ENCODE data around the gene RGS16.

Gene RGS16

DNA sequence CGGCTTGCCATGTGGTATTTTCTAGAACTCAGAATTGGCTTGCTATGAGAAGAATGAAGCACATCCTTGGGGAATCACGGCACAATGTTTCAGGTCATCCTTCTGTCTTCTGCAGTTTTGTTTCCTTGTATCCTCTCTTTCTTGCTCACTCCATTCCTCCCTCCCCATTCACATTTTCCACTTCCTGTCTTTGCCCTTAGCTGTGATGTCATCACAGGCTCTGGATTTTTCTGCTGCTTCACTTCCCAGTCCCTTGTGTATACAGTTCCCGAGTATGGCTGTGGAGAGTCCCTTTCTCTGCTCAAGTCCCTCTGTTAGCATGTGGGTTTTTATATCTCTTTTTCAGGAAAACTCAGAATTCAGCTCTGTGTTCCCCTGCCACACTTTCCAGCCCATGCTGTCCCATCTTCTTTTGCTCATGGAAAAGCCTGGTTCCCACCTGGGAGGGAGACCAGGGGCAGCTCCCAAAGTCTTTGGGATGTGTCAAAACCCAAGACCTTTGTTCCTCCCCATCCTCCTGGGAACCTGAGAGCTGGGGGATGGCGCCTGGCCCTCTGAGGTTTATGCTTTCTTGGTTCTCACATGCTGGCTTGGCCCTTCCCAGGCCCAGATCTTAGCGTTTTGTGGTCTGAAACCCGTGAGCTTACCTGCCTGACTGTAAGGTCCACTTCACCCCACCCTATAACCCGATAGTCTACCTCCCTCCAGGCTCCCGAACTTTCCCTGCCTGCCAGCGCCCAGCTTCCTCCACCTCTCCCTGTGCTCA is 4.8 kb upstream of the RGS16 start:
- no peak for DNase-seq

DNA sequence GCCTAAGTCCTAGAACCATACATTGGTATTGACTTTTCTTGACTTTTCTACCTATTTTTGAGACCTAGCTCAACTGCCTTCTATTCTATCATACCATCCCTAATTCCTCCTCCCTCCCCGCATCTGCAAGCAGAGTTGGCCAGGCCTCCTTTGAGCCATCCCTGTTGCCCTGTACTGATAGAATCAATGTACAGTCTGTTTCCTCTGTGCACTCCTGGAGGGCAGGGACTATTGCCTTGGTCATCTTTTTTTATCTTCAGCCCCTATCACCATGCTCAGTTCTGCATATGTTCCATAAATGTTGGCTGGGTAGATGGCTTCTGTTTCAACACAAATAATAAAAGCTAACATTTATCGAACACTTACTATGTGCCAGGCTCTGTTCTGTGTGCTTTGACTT is 4.0 kb upstream of the RGS16 start:
- no peak for DNase-seq

DNA sequence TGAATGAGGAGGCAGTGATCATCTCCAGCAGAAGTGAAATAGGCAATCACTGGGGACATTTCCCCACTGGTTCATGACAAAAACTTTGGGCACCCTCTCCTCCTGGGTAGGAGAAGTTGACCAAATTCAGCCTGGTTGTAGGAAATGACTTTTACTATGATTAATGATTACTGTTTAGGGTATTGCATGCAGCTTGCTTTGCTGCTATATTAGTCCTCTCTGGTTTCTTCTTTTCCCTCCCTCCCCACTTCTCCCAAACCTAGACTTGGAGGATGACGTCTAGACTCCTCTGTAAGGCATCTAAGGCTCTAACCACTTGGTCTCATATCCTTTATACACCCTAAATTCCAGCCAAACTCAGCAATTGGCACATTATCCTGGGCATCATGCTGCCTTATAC is 3.4 kb upstream of the RGS16 start:
- DNase-seq, result no peak

DNA sequence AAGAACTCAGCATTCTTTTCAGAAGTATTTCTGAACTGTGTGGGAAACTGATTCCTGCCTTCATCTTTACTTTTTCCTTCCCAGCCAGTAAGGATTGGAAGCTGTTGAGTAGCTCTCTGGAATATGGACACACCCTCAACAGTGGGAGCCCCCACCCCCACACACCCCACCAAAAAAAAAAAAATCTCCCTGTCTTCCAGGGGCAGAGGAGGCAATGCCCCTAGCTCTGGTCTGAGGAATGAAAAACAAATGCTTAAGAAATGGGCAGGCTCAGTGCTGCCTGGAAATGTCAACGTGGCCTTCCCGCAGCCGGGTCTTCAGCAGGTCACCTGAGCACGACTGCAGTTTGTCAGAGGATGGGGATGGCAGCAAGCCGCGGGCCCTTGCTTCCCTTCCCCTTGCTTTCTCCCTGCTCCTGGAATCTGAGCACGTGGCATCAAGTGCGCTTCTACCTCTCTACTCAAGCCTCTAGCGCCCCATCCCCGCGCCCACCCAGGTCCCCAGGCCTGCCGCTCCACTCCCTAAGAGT is 479 bp downstream of the RGS16 start:
- DNase-seq, result no peak

DNA sequence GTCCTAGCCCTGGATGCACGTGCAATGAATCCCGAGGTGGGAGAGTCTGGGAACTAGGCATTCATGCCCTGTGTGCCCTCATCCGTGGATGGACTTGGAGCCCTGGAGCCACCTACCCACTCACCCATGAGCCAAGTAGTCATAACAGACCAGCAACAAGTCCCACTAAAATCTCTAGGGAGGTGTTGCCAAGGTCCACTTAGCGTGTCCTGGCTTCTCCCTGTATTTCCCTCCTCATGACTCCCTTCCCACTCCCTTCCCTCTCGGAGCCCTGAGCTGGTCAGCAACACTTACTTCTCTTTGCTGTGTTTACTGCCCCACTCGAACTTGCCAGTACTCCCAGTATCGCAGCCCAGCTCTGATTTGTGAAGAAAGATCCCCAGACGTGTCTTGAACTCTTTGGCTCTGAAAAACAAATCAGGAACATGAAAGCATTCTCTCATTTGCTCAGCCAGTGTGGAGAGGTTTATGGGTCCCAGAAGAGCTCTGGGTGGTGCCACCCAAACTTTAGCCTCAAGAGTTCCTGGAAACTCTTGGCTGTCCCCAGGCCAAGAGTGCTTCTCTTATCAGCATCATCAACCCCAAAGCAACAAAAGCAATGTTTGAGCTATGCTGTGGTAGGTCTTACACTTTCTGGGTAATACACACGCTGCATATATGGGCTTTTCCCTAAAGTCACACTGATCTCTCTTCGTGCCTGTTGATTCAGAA is 1.1 kb downstream of the RGS16 start:
- DNase-seq, result no peak

DNA sequence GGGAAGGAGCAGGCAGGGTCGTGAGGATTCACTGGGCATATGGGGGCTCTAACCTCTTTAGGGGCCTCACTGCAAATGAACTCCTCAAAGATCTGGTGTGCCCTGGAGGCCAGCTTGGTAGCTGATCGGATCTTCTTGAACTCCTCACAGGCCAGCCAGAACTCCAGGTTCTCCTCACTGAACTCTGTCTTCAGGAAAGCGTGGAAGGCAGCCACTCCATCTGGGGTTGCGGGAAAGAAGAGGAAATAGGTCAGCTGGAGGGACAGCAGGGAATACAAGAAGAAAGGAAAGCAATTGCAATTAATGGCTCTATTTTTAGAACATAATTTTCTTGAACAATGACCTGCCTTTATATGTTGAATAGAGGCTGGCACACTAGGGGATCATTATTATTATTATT is 2.3 kb downstream of the RGS16 start:
- DNase-seq, result peak in 2 of 14 donors; percentile 62 to 63

DNA sequence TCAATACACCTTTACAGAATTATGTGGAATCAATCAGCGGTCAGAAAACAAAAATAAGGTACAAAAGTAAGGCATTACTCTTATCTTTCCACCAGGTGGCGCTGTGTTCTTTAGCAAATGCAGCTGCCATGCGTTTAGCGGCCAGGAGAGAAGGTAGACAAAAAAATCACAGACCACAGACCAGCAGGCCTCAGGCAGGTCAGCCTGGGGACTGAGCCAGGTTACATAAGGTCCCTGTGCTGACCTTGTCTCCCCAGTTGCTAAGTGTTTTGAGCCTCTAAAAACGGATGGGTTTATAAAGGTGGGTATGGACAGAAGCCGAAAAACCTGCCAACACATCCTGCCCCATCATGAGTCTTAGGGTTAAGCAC is 2.8 kb downstream of the RGS16 start:
- peak in 11 of 14 donors; percentile 29 to 85 (median 48) for DNase-seq

DNA sequence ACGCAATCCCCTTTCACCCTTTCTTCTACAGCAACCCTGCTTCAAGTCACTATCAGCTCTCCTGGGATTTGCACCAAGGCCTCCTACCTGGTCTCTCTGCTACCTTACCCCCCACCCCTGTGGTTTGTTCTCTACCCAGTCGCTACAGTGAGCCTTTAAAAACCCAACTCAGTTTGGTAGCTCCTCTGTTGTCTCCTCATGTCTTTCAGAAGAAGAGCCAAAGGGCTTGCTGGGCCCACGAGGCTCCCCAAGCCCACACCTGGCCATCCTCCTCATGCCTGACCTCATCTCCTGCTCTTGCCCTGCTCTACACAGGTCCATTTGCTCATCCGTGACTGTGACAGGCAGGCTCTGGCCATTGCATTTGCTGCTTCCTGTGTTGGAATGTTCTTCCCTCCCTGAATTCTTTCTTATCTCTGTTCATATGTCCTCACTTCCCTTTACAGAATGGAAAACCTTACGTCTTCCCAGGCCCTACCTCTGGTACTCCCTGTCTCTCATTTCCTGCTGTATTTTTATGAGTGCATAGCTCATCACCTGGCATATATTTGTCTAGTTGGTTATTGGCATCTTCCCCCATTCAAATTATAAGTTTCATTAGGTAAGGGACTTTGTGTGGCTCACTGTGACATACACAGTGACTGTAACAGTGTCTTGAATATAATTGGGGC is 3.3 kb downstream of the RGS16 start:
- DNase-seq, result no peak

DNA sequence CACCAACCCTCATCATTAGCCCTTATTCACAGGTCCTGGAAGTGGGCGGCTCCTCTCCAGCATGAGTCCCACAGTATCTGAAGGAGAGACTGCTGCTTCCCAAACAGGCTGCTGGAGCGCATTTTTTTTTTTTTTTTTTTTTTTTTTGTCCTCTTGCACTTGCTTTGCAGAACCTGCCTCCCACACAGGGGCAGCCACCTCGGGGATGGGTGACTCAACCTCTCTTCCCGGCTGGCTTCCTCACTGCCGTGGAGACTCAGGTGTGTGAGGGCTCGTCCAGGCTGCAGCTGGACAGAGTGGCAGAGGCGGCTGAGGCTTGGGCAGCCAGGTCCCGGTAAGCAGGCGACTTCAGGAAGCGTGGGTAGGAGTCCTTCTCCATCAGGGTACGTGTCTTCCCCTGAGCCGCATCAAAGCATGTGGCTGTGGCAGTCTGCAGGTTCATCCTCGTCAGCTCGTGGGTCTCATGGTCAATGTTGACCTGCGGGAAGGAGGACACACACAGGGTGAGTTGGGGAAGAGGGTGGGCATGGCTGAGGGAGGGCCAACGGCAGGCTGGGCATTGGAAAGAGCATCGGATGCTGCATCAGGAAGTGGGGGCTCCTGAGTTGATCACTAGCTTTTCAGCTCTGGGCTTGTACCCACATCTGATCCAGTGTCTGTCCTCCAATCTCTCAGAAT is 4.0 kb downstream of the RGS16 start:
- DNase-seq, result peak in 1 of 14 donors; percentile 12

DNA sequence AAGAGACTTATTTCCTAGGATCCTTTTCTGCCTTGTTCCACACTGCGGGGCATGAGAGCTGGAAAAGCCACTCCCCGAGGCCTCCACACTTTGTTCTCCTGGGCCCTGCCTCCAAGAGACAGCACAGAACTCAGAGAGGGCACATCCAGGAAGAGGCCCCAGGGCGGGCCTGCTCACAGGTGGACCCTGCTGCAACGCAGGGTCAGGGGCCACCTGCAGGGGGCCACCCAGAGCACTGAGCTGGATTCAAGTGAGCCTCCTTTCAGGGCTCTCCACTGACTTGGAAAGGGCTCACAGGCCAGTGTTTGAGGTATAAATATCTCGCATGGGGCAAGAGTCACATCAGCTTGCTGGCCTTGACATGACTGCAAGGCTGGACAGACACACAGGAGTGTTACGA is 4.8 kb downstream of the RGS16 start:
- DNase-seq, result peak in 1 of 14 donors; percentile 33

DNA sequence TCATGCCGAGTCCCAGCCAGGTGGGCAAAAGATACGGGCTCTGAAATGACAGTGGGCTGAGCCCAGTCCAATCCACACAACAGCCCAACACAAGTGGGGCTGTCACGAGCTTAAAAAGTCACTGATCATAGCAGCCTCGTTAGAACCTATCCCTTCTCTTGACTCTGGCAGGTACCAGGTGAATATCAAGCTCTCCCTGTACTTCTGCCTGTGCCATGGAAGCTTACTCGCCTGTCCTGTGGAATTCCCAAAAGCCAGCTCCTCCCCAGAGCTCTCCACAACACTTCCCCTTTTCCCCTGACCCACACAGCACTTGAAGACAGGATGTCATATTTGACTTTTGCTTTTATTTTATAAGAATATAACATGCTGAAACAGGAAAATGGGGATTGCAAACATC is 5.9 kb downstream of the RGS16 start:
- DNase-seq, result no peak

DNA sequence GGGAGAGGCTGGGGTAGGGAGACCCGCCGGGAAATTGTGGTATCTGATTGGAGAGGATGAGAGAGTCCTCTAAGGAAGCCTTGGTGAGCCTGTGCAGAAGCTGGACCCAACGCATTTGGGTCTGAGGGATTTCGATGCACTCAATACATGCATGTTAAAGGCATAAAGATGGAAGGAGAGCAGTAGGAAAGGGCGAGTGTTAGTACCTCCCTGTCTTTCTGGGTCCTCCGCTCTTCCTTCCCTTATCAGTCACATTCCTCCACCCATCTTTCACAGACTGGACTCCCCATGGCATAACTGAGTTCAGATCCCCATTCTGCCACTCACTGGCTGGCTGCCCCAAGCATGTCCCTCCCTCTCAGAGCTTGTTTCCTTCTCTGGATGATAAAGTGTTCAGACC is 7.3 kb downstream of the RGS16 start:
- DNase-seq, result no peak

DNA sequence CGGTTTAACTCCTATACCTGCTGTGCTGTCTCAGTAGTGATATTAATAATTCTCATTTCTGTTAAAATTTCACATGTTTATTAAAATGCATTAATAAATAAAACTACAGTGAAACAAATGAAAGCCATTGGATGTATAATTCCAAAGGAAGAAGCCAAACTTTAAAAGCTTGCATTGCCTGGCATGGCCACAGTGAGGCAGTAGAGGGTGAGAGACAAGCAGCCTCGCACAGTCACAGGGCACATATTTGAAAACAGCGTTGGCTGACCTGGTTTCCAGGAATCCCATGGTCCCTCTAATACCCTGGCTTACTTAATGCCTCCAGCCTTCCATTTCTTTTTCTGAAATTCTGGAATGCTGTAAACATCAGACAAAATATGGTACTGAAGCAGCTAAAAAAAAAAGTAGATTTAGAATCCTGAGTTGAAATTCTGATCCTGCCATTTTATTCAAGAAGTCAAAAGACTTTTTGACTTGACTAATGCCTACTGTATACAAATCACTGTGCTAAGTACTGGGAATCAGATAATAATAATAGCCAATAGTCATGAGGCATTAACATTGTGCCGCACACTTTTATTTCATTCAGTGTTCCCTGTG is 8.4 kb downstream of the RGS16 start:
- peak in 10 of 14 donors; percentile 7 to 43 (median 27) for DNase-seq

DNA sequence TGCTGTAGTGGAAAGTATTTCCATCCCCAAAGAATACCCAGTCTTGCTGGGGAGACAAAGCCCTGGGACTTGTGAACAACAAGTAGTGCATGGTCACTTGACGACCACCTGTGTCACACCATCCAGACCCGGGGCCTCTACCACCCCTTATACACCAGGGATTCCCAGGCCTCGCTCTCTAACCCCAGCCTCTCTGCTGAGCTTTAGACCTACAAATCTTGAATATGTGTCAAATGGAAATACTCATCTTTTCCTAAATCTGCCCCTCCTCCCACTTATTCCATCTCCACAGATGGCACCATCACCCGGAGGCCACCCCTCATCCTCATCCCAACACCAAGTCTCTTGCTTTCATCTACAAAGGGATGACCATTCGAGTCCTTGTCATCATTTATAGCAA is 14.3 kb downstream of the RGS16 start:
- DNase-seq, result no peak

DNA sequence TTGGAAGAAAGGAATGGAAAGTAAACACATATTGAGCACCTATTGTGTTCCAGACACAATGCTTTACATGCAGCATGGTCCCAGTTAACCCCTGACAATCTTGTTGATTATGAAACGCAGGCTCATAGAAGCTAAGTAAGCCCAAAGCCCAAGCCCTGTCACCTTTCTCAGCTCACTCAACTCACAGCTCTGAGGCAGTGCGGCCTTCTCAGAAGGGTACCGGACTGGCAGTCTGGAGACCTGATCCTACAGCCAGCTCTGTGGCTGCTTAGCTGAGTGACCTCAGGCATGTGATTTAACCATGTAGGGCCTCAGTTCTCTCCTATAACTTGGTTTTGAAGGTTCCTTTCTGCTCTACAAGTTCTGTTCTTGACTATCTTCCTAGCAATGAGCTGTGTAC is 14.7 kb downstream of the RGS16 start:
- no peak for DNase-seq

DNA sequence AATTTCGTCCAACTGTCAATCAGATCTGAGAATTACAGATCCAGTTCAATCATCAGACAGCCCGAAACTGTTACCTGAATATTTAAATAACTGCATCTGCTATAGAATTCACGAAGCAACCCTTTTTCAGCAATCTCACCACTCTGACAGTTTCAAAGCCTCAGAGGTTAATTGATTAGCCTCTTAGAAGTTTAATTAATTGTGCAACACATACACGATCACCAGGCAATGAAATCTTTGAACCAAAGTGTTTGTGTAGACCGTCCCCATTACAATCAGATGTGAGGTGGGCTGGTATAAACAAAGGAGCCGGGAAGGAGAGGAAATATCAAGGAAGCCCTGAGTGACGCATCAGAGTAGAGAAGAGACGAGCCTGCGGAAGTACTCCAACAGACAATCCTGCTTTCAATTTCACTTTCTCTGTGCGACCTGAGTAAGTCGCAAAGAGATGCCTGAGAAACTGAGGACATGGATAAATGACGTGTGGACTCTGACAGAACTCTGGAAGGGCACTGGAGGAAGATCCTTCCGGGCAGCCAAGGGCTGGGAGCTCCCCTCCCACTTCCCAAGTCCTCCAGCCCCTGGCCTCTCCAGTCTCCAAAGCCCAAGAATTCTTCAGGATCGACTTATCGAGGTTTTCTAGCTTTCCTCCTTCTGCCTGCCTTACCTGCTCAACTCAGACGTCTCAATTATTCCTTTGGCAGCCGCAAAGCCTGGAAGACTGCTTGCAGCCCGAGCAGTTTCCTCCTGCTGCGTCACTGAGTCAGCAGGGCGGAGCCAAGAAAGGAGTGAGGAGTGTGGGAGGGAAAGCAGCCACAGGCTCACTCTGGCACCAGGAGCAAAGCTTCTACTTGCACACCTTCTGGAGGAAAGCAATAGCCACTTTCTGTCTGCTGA is 15.4 kb downstream of the RGS16 start, which contains the start of gene RNASEL:
RNASEL (minus strand) TSS at position 757 of the 897 bp plus-strand sequence. CDS start 2,450 bp downstream, outside the sequence.
- DNase-seq, result peak in 11 of 14 donors; percentile 36 to 73 (median 52)

DNA sequence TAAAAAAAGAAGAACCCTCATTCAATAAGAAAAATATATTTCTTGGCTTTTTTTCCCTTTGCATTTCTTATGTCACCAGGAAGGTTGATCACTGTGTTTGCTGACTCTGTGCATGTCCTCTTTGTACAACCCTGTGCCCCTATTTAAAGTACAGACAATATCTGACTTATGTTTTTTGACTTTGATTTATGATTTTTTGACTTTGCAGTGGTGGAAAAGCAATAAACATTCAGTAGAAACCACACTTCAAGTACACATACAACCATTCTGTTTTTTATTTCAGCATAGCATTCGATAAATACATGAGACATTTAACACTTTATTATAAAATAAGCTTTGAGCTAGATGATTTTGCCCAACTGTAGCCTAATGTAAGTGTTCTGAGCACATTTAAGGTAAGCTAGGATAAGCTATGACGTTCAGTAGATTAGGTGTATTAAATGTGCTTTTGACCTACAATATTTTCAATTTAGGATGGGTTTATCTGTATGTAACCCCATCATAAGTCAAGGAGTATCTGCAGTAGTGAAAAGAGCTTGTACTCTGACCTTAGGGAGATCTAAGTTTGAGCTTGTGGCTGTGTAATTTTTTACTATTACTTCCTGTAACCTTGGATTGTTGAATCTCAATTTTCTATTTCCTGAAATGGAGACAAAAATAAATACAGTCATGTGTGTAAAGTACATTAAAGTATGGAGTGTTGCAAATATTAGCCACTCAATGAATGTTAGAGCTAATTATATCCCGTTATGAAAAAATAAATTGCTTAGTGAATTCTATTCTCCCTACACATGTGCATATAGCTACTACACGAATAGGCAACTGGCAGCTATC is 16.3 kb downstream of the RGS16 start:
- no peak for DNase-seq

DNA sequence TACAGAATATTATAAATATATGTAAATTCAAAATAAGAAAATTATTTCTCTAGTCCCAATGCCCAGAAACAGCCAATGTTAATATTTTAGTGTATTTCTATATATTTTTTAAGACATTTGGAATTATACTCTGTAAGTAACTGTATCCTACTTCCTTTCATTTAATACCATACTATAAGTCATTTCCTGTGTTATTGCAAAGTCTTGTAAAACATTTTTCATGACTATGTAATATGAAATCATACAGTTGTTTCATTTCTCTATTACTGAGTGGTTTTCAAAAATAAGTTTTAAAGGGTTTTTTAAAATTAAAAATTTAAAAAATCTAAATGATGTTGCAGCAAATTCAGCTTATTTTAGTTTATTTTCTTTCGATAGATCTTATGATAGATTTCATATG is 17.1 kb downstream of the RGS16 start:
- no peak for DNase-seq

DNA sequence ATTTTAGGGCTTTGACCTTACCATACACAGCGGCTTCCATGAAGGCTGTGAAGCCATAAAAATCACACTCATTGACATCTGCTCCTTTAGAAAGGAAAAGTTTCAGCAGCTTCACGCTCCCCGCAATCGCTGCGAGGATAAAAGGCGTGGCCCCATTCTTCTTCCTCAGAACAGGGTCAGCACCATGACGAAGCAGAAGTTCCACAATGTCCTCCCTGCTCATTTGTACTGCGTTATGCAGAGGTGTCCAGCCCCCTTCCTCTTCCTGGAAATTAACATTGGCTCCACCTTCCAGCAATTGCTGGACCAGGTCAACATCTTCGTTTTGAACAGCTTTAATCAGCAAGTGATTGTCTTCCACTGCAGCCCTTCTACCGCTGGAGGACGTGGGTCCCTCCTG is 17.8 kb downstream of the RGS16 start:
- no peak for DNase-seq

DNA sequence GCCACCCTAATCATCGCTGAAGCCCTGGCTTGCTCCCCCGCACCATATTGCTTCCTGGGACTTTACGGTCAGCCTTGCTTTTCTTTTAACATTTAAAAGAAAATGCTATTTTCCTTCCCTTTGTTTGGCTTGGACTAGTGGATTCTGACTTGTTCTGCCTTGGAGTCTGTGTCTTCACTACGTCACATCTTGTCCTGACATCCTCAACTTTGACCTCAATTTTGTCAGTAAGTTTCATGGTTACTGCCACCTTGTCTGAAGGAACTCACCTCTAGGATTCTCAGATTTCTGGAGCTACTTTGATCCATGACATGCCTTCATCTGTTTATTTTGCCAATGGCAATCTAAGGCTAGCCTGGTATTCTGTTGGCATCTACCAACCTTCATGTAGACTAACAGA is 19.4 kb downstream of the RGS16 start:
- no peak for DNase-seq
